NCI-H510A treated with DMSO at 0.1 percent for 48 hours (cell line): Measurements from ENCODE around the gene SGCB.
"Not testable (repeated sequence)": the region's sequence is repeated elsewhere in the genome, so short reads cannot be mapped to it uniquely, and the experiment has no call there.

Experiments
- DNase-seq: peaks from one replicate; lab custom pipeline; 2025; lab: John Stamatoyannopoulos, UW

Gene SGCB

GRCh38 chr4:52038103-52038912 lies at the start of gene SGCB:
SGCB (minus strand) TSS chr4:52038299; CDS start chr4:52038259, 40 bp downstream.
- peak; percentile 46 for DNase-seq

GRCh38 chr4:52086425-52086824 lies 48.3 kb upstream of the SGCB start:
- not testable (repeated sequence) for DNase-seq

- no peak for DNase-seq
These were observed 43.1 kb upstream of the SGCB start for GRCh38 chr4:52081216-52081615.

- no peak for DNase-seq
These were observed 41.6 kb upstream of the SGCB start for GRCh38 chr4:52079659-52080058.

- no peak for DNase-seq
These were observed 38.6 kb upstream of the SGCB start for GRCh38 chr4:52076731-52077130.

- no peak for DNase-seq
These were observed 33.9 kb upstream of the SGCB start for GRCh38 chr4:52071791-52072546.

GRCh38 chr4:52069571-52069970 lies 31.5 kb upstream of the SGCB start:
- no peak for DNase-seq

GRCh38 chr4:52059372-52059771 lies 21.3 kb upstream of the SGCB start:
- no peak for DNase-seq

- no peak for DNase-seq
These were observed 20.2 kb upstream of the SGCB start for GRCh38 chr4:52058275-52058674.

- DNase-seq, result no peak
These were observed 19.1 kb upstream of the SGCB start for GRCh38 chr4:52057196-52057595.

- DNase-seq, result no peak
These were observed 16.2 kb upstream of the SGCB start for GRCh38 chr4:52054254-52054653.

- DNase-seq, result no peak
These were observed 14.3 kb upstream of the SGCB start for GRCh38 chr4:52052475-52052780.

GRCh38 chr4:52051615-52052474 lies 13.7 kb upstream of the SGCB start:
- peak; percentile 77 for DNase-seq

- no peak for DNase-seq
These were observed 13.1 kb upstream of the SGCB start, which contains the start of gene SPATA18 for GRCh38 chr4:52051213-52051614. SPATA18 (plus strand) TSS chr4:52051304; CDS start chr4:52051705, 401 bp downstream.

- no peak for DNase-seq
These were observed 11.2 kb upstream of the SGCB start for GRCh38 chr4:52049266-52049665.

GRCh38 chr4:52045028-52045427 lies 6.9 kb upstream of the SGCB start:
- no peak for DNase-seq

GRCh38 chr4:52037689-52038102 lies 403 bp downstream of the SGCB start:
- peak; percentile 70 for DNase-seq

- DNase-seq, result no peak
These were observed 1.1 kb downstream of the SGCB start for GRCh38 chr4:52036886-52037530.

- DNase-seq, result no peak
These were observed 2.9 kb downstream of the SGCB start for GRCh38 chr4:52035190-52035589.

GRCh38 chr4:52032005-52032404 lies 6.1 kb downstream of the SGCB start:
- no peak for DNase-seq

GRCh38 chr4:52028970-52029369 lies 9.1 kb downstream of the SGCB start:
- no peak for DNase-seq
